ENCODE measurements around the gene ARID4A. TPM values are rescaled to one million over a fixed set of nuclear protein-coding genes. Genes with fewer than 3 reads are reported as not detected.

ARID4A gene
- polyA plus RNA-seq, 3 donors: 6.5 to 13.2 (median 10.5) TPM

GRCh38 chr14:58309086-58309485 is 10.7 kb downstream of the ARID4A start:
- no peak overlapping the region for H3K4me3 ChIP-seq (replicated peaks in 1 of 3; ENCODE audit: low read depth in 2 of 3, low read length in 3 of 3)
- no peaks in the 10 kb centered on the region for H3K4me1 ChIP-seq (ENCODE audit: control insufficient read depth in 1 of 2, insufficient read depth in 2 of 2, low read length in 2 of 2)
- peaks cover 55% of the 10 kb centered on the region for H3K79me2 ChIP-seq (ENCODE audit: insufficient read depth, low read length)
- peaks cover 73% of the 10 kb centered on the region for H4K20me1 ChIP-seq (ENCODE audit: insufficient read depth, low read length)
- no peak for TF ChIP-seq CTCF (IDR thresholded peaks at IDR 0.05)
- no peak overlapping the region for H3K4me2 ChIP-seq (replicated peaks; ENCODE audit: extremely low read depth, low read length, poor library complexity, severe bottlenecking)
- H3K36me3 ChIP-seq (replicated peaks in 1 of 2; ENCODE audit: control insufficient read depth in 1 of 2, insufficient read depth in 2 of 2, low read length in 2 of 2): peaks cover 65 to 98% of the 10 kb centered on the region in 2 donors
- no peak overlapping the region for H2AFZ ChIP-seq (ENCODE audit: insufficient read depth, low read depth, low read length, poor library complexity, severe bottlenecking)
- peak overlapping the region in 6 of 7 donors; percentile 50 to 88 (median 70) for H3K27ac Mint-ChIP-seq
- H3K4me3 Mint-ChIP-seq: no peak overlapping the region
- peaks cover 50 to 52% of the 10 kb centered on the region in 2 donors for H3K36me3 Mint-ChIP-seq
- no peaks in the 10 kb centered on the region for H3K9me3 ChIP-seq (replicated peaks in 1 of 2; ENCODE audit: control insufficient read depth in 1 of 2, insufficient read depth in 1 of 2, low read length in 2 of 2)
- H3K27ac ChIP-seq (ENCODE audit: low read depth in 1 of 2, low read length in 2 of 2): peak overlapping the region in 1 of 2 donors; percentile 35
- intact Hi-C loops (cut with micrococcal nuclease): no loop called here
- WGBS (ENCODE audit: insufficient coverage): 83% methylated on average over 1 of the region's 2 CpGs
- peak in 1 of 3 donors; percentile 12 for DNase-seq
- H3K9me3 Mint-ChIP-seq: no peaks in the 10 kb centered on the region
- H3K27me3 Mint-ChIP-seq (ENCODE audit: low read depth in 3 of 3): no peaks in the 10 kb centered on the region
- peaks cover 5% of the 10 kb centered on the region for H3K4me1 Mint-ChIP-seq
- no peaks in the 10 kb centered on the region for H3K27me3 ChIP-seq (ENCODE audit: control insufficient read depth in 2 of 2, insufficient read depth in 2 of 2, low read length in 2 of 2)
- no peak overlapping the region for H3K9ac ChIP-seq (ENCODE audit: insufficient read depth, low read length, poor library complexity, severe bottlenecking)

GRCh38 chr14:58313699-58314098 is 15.3 kb downstream of the ARID4A start:
- no peak overlapping the region for H3K4me2 ChIP-seq (replicated peaks; ENCODE audit: extremely low read depth, low read length, poor library complexity, severe bottlenecking)
- peaks cover 0 to 3% (median 0%) of the 10 kb centered on the region in 7 donors for H3K9me3 Mint-ChIP-seq
- H3K27me3 Mint-ChIP-seq (ENCODE audit: low read depth in 3 of 3): no peaks in the 10 kb centered on the region
- peaks cover 44 to 63% of the 10 kb centered on the region in 2 donors for H3K36me3 Mint-ChIP-seq
- H3K27ac ChIP-seq (ENCODE audit: low read depth in 1 of 2, low read length in 2 of 2): no peak overlapping the region
- no peak overlapping the region for H2AFZ ChIP-seq (ENCODE audit: insufficient read depth, low read depth, low read length, poor library complexity, severe bottlenecking)
- peaks cover 53 to 85% of the 10 kb centered on the region in 2 donors for H3K36me3 ChIP-seq (replicated peaks in 1 of 2; ENCODE audit: control insufficient read depth in 1 of 2, insufficient read depth in 2 of 2, low read length in 2 of 2)
- no peak for TF ChIP-seq CTCF (IDR thresholded peaks at IDR 0.05)
- no peaks in the 10 kb centered on the region for H3K27me3 ChIP-seq (ENCODE audit: control insufficient read depth in 2 of 2, insufficient read depth in 2 of 2, low read length in 2 of 2)
- peaks cover 23% of the 10 kb centered on the region for H3K79me2 ChIP-seq (ENCODE audit: insufficient read depth, low read length)
- peak overlapping the region in 2 of 7 donors; percentile 3 to 15 for H3K27ac Mint-ChIP-seq
- intact Hi-C loops (cut with micrococcal nuclease): no loop called here
- WGBS (ENCODE audit: insufficient coverage): no CpG with 5 or more reads among the region's 1 CpG
- no peaks in the 10 kb centered on the region for H3K4me1 ChIP-seq (ENCODE audit: control insufficient read depth in 1 of 2, insufficient read depth in 2 of 2, low read length in 2 of 2)
- no peaks in the 10 kb centered on the region for H3K9me3 ChIP-seq (replicated peaks in 1 of 2; ENCODE audit: control insufficient read depth in 1 of 2, insufficient read depth in 1 of 2, low read length in 2 of 2)
- no peak overlapping the region for H3K4me3 Mint-ChIP-seq
- H3K4me3 ChIP-seq (replicated peaks in 1 of 3; ENCODE audit: low read depth in 2 of 3, low read length in 3 of 3): no peak overlapping the region
- H4K20me1 ChIP-seq (ENCODE audit: insufficient read depth, low read length): peaks cover 51% of the 10 kb centered on the region
- DNase-seq: no peak
- no peak overlapping the region for H3K9ac ChIP-seq (ENCODE audit: insufficient read depth, low read length, poor library complexity, severe bottlenecking)
- H3K4me1 Mint-ChIP-seq: peaks cover 5% of the 10 kb centered on the region

Measured in CD14-positive monocyte (primary cell).